HepG2 (cell line): ENCODE measurements around the gene POGLUT2. TPM values are rescaled to one million over a fixed set of nuclear protein-coding genes. Genes with fewer than 3 reads are reported as not detected.

Experiments
- NAIF1 ChIP-seq: sonication (generic); formaldehyde crosslinking; IDR thresholded peaks from 2 replicates; pipeline ENCODE4 v1.5.0; 2020; ENCODE audit warnings: mild to moderate bottlenecking, missing genetic modification reagents, borderline replicate concordance
- NCOA2 ChIP-seq: sonication (generic); formaldehyde crosslinking; IDR thresholded peaks from 2 replicates; pipeline ENCODE4 v1.8.0; 2022; ENCODE audit warnings: inconsistent platforms
- NR2F6 ChIP-seq, 2 experiments: IDR thresholded peaks; 2 replicates each; pipeline ENCODE4 v1.6.1; 2016; ENCODE audit warnings: antibody characterized with exemption in 1 of 2, mild to moderate bottlenecking in 1 of 2
- POGZ ChIP-seq: sonication (generic); formaldehyde crosslinking; IDR thresholded peaks from 2 replicates; pipeline ENCODE4 v1.4.0; 2020; ENCODE audit warnings: mild to moderate bottlenecking, missing genetic modification reagents
- REXO4 ChIP-seq: sonication (generic); formaldehyde crosslinking; IDR thresholded peaks from 2 replicates; pipeline ENCODE4 v1.8.0; 2022; ENCODE audit warnings: missing genetic modification reagents, mild to moderate bottlenecking, borderline replicate concordance
- ZMYM3 ChIP-seq: sonication (generic); formaldehyde crosslinking; IDR thresholded peaks from 2 replicates; pipeline ENCODE4 v1.5.1; 2020; ENCODE audit warnings: mild to moderate bottlenecking, missing genetic modification reagents
- ZNF205 ChIP-seq: IDR thresholded peaks from 2 replicates; pipeline ENCODE4 v1.6.1; 2018; ENCODE audit warnings: missing biosample characterization, missing genetic modification reagents
- ZNF317 ChIP-seq: sonication (generic); formaldehyde crosslinking; IDR thresholded peaks from 2 replicates; pipeline ENCODE4 v1.5.0; 2020; ENCODE audit warnings: mild to moderate bottlenecking, missing genetic modification reagents
- ZNF629 ChIP-seq: sonication (generic); formaldehyde crosslinking; conservative IDR thresholded peaks from 2 replicates; pipeline ENCODE4 v1.5.0; 2020; ENCODE audit warnings: missing genetic modification reagents
- ZNF749 ChIP-seq: sonication (generic); formaldehyde crosslinking; IDR thresholded peaks from 2 replicates; pipeline ENCODE4 v1.8.0; 2022; ENCODE audit warnings: mild to moderate bottlenecking, missing genetic modification reagents, moderate library complexity, borderline replicate concordance
- ZNF777 ChIP-seq: sonication (generic); formaldehyde crosslinking; IDR thresholded peaks from 2 replicates; pipeline ENCODE4 v1.4.0; 2020; ENCODE audit warnings: missing genetic modification reagents
- polyA plus RNA-seq, 8 experiments: library from polyadenylated mRNA; depleted of rRNA in 3 of 8; stranded (reverse) in 7 of 8; unstranded in 1 of 8; fragments of >200 nt; fragmentation: Illumina TruSeq in 4 of 8; extraction: Trizol in 4 of 8; gene quantifications; 2 replicates each; pipeline versions ENCODE4 v1.2.1 to v1.2.3, GENCODE V29; 2011 to 2016; ENCODE audit warnings: low read depth in 4 of 8, missing spikeins in 1 of 8, mixed read lengths in 1 of 8; ENCODE audit not compliant: insufficient read depth in 1 of 8
- total RNA-seq, 5 experiments: library from RNA; depleted of rRNA; stranded (reverse); fragments of >200 nt; fragmentation: Illumina TruSeq; extraction: Trizol; gene quantifications; 2 replicates each; pipeline ENCODE4 v1.2.3, GENCODE V29; 2016; ENCODE audit warnings: low read depth in 1 of 5
- TF ChIP-seq, protein P1 (sequence below): sonication (generic); formaldehyde crosslinking; IDR thresholded peaks from 2 replicates; pipeline ENCODE4 v1.4.0; 2020; ENCODE audit warnings: missing genetic modification reagents, borderline replicate concordance
- TF ChIP-seq, protein P2 (sequence below), 2 experiments: IDR thresholded peaks; 2 replicates each; pipeline ENCODE4 v1.6.1; 2011 to 2012; ENCODE audit warnings: low read length in 2 of 2, borderline replicate concordance in 1 of 2, low read depth in 1 of 2, mild to moderate bottlenecking in 1 of 2, moderate library complexity in 1 of 2
- TF ChIP-seq, protein P3 (sequence below): sonication (generic); formaldehyde crosslinking; IDR thresholded peaks from one replicate; pipeline ENCODE4 v1.5.1; 2020; ENCODE audit warnings: mild to moderate bottlenecking, missing genetic modification reagents; ENCODE audit errors: not compliant biosample characterization

The POGLUT2 gene
- total and polyA plus RNA-seq, 2 of the 13 experiments (the other 11 are each of a cell fraction or from before 2014, with no cell fraction given), result 18.0 to 26.1 TPM

DNA sequence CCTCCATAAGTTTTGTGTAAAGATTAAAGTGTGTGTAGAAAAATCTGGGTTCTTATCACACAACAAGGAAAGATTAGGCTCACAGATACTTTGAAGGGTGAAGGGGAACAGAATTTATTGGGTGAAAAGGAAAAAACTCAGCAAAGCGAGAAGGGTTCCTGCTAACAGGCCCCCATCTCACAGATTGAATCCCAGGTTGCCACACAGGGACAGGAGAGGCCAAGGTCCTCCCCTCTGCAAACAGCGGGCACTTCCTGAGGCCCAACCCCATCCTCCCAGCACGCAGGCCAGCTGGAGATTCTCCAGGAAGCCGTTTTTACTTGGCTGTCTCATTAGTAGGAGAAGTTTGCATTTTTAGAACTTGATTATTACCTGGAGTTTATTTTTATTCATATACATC lies 31.9 kb upstream of the POGLUT2 start (continued):
- TF ChIP-seq, protein P1, sequence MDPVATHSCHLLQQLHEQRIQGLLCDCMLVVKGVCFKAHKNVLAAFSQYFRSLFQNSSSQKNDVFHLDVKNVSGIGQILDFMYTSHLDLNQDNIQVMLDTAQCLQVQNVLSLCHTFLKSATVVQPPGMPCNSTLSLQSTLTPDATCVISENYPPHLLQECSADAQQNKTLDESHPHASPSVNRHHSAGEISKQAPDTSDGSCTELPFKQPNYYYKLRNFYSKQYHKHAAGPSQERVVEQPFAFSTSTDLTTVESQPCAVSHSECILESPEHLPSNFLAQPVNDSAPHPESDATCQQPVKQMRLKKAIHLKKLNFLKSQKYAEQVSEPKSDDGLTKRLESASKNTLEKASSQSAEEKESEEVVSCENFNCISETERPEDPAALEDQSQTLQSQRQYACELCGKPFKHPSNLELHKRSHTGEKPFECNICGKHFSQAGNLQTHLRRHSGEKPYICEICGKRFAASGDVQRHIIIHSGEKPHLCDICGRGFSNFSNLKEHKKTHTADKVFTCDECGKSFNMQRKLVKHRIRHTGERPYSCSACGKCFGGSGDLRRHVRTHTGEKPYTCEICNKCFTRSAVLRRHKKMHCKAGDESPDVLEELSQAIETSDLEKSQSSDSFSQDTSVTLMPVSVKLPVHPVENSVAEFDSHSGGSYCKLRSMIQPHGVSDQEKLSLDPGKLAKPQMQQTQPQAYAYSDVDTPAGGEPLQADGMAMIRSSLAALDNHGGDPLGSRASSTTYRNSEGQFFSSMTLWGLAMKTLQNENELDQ (CRISPR knock-in tag), result no peak
- TF ChIP-seq POGZ (CRISPR knock-in tag) (peak; percentile 75), ZNF777 (0 out of 2 replicates have a peak, but pooled peaks have one; percentile 30), ZNF749 (CRISPR knock-in tag) (no peak), NAIF1 (CRISPR knock-in tag) (no peak), ZNF317 (CRISPR knock-in tag) (no peak), NR2F6 (IDR thresholded peaks at IDR 0.05) (peak; percentile 40; the same call in 1 of the 2 replicates), NR2F6 (CRISPR knock-in tag; IDR thresholded peaks at IDR 0.05) (peak; percentile 73; the same call in 1 of the 2 replicates), NCOA2 (CRISPR knock-in tag) (peak; percentile 65), REXO4 (no peak), ZMYM3 (0 out of 2 replicates have a peak, but pooled peaks have one; percentile 34), ZNF205 (CRISPR knock-in tag) (no peak), ZNF629 (CRISPR knock-in tag) (peak; percentile 87)
- TF ChIP-seq, protein P2, sequence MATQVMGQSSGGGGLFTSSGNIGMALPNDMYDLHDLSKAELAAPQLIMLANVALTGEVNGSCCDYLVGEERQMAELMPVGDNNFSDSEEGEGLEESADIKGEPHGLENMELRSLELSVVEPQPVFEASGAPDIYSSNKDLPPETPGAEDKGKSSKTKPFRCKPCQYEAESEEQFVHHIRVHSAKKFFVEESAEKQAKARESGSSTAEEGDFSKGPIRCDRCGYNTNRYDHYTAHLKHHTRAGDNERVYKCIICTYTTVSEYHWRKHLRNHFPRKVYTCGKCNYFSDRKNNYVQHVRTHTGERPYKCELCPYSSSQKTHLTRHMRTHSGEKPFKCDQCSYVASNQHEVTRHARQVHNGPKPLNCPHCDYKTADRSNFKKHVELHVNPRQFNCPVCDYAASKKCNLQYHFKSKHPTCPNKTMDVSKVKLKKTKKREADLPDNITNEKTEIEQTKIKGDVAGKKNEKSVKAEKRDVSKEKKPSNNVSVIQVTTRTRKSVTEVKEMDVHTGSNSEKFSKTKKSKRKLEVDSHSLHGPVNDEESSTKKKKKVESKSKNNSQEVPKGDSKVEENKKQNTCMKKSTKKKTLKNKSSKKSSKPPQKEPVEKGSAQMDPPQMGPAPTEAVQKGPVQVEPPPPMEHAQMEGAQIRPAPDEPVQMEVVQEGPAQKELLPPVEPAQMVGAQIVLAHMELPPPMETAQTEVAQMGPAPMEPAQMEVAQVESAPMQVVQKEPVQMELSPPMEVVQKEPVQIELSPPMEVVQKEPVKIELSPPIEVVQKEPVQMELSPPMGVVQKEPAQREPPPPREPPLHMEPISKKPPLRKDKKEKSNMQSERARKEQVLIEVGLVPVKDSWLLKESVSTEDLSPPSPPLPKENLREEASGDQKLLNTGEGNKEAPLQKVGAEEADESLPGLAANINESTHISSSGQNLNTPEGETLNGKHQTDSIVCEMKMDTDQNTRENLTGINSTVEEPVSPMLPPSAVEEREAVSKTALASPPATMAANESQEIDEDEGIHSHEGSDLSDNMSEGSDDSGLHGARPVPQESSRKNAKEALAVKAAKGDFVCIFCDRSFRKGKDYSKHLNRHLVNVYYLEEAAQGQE (IDR thresholded peaks at IDR 0.05; ENCODE audit: borderline replicate concordance in 1 of 2, low read depth in 1 of 2, low read length in 2 of 2), result peak in 1 of 2 experiments; percentile 54; a peak in 1 of 4 replicates
- TF ChIP-seq, protein P3, sequence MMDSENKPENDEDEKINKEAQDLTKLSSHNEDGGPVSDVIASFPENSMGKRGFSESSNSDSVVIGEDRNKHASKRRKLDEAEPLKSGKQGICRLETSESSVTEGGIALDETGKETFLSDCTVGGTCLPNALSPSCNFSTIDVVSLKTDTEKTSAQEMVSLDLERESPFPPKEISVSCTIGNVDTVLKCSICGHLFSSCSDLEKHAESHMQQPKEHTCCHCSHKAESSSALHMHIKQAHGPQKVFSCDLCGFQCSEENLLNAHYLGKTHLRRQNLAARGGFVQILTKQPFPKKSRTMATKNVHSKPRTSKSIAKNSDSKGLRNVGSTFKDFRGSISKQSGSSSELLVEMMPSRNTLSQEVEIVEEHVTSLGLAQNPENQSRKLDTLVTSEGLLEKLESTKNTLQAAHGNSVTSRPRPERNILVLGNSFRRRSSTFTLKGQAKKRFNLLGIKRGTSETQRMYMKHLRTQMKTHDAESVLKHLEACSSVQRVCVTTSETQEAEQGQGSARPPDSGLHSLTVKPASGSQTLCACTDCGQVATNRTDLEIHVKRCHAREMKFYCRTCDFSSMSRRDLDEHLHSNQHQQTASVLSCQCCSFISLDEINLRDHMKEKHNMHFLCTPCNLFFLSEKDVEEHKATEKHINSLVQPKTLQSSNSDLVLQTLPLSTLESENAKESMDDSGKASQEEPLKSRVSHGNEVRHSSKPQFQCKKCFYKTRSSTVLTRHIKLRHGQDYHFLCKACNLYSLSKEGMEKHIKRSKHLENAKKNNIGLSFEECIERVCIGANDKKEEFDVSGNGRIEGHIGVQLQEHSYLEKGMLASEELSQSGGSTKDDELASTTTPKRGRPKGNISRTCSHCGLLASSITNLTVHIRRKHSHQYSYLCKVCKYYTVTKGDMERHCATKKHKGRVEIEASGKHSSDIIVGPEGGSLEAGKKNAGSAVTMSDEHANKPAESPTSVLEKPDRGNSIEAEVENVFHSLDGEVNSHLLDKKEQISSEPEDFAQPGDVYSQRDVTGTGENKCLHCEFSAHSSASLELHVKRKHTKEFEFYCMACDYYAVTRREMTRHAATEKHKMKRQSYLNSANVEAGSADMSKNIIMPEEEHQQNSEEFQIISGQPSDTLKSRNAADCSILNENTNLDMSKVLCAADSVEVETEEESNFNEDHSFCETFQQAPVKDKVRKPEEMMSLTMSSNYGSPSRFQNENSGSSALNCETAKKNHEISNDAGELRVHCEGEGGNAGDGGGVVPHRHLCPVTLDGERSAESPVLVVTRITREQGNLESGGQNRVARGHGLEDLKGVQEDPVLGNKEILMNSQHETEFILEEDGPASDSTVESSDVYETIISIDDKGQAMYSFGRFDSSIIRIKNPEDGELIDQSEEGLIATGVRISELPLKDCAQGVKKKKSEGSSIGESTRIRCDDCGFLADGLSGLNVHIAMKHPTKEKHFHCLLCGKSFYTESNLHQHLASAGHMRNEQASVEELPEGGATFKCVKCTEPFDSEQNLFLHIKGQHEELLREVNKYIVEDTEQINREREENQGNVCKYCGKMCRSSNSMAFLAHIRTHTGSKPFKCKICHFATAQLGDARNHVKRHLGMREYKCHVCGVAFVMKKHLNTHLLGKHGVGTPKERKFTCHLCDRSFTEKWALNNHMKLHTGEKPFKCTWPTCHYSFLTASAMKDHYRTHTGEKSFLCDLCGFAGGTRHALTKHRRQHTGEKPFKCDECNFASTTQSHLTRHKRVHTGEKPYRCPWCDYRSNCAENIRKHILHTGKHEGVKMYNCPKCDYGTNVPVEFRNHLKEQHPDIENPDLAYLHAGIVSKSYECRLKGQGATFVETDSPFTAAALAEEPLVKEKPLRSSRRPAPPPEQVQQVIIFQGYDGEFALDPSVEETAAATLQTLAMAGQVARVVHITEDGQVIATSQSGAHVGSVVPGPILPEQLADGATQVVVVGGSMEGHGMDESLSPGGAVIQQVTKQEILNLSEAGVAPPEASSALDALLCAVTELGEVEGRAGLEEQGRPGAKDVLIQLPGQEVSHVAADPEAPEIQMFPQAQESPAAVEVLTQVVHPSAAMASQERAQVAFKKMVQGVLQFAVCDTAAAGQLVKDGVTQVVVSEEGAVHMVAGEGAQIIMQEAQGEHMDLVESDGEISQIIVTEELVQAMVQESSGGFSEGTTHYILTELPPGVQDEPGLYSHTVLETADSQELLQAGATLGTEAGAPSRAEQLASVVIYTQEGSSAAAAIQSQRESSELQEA (CRISPR knock-in tag), result no peak
